GM18519 (cell line): Measurements from ENCODE around the gene DLEC1.
"Not testable (repeated sequence)": the region's sequence is repeated elsewhere in the genome, so short reads cannot be mapped to it uniquely, and the experiment has no call there.

Experiments
- ATAC-seq: cut with Tn5 transposase; IDR thresholded peaks from one replicate; pipeline ENCODE4 v1.9.1; 2021; ENCODE audit warnings: mild to moderate bottlenecking, moderate library complexity; ENCODE audit not compliant: unreplicated experiment, low FRiP score

Gene DLEC1

GRCh38 chr3:38149708-38150107 lies 110.7 kb downstream of the DLEC1 start:
- ATAC-seq: no peak

GRCh38 chr3:38150780-38151528 lies 111.9 kb downstream of the DLEC1 start:
- ATAC-seq: no peak

GRCh38 chr3:38151667-38152265 lies 112.8 kb downstream of the DLEC1 start:
- ATAC-seq: no peak

- no peak for ATAC-seq
Observed at GRCh38 chr3:38152609-38153008, 113.6 kb downstream of the DLEC1 start.

- no peak for ATAC-seq
Observed at GRCh38 chr3:38153221-38153620, 114.2 kb downstream of the DLEC1 start.

GRCh38 chr3:38154033-38154494 lies 115.1 kb downstream of the DLEC1 start:
- no peak for ATAC-seq

- no peak for ATAC-seq
Observed at GRCh38 chr3:38154625-38155255, 115.7 kb downstream of the DLEC1 start.

GRCh38 chr3:38155825-38156224 lies 116.8 kb downstream of the DLEC1 start:
- no peak for ATAC-seq

GRCh38 chr3:38157117-38157516 lies 118.1 kb downstream of the DLEC1 start:
- no peak for ATAC-seq

GRCh38 chr3:38157595-38157994 lies 118.6 kb downstream of the DLEC1 start:
- ATAC-seq: no peak

- ATAC-seq: no peak
Observed at GRCh38 chr3:38158472-38158871, 119.5 kb downstream of the DLEC1 start.

- ATAC-seq: not testable (repeated sequence)
Observed at GRCh38 chr3:38160704-38161103, 121.7 kb downstream of the DLEC1 start.

- no peak for ATAC-seq
Observed at GRCh38 chr3:38163117-38163840, 124.3 kb downstream of the DLEC1 start.

GRCh38 chr3:38163841-38164642 lies 125.0 kb downstream of the DLEC1 start:
- ATAC-seq: no peak

GRCh38 chr3:38164643-38164951 lies 125.6 kb downstream of the DLEC1 start:
- no peak for ATAC-seq

GRCh38 chr3:38164952-38165721 lies 126.1 kb downstream of the DLEC1 start, which contains the start of gene OXSR1:
TSS of gene OXSR1 (plus strand) at chr3:38165537. CDS start at chr3:38165877, 340 bp downstream.
- ATAC-seq: peak; percentile 91

- no peak for ATAC-seq
Observed at GRCh38 chr3:38165722-38166387, 126.8 kb downstream of the DLEC1 start.

- no peak for ATAC-seq
Observed at GRCh38 chr3:38167591-38167990, 128.6 kb downstream of the DLEC1 start.
